Dermis microvascular lymphatic vessel endothelial cell (primary cell): ENCODE measurements around the gene AMZ1. TPM values are rescaled to one million over a fixed set of nuclear protein-coding genes. Genes with fewer than 3 reads are reported as not detected.
A peak's percentile ranks its signal among the peaks of the same experiment; 100 is the strongest.
"Not testable (repeated sequence)": the region's sequence is repeated elsewhere in the genome, so short reads cannot be mapped to it uniquely, and the experiment has no call there.

Source experiments
- DNase-seq, 2 donors: peaks; one replicate each; pipeline versions ENCODE4 v3.0.0 to v3.0.0-alpha.2; 2010; ENCODE audit warnings: low read depth in 2 of 2
- total RNA-seq: library from RNA; depleted of rRNA; stranded (reverse); fragments of >200 nt; gene quantifications from 2 replicates; pipeline ENCODE4 v1.2.1, GENCODE V29; 2014

Gene AMZ1
- total RNA-seq, 1 donor from 2014 or later: under 0.01 TPM

- DNase-seq: no peak
Measured at GRCh38 chr7:2725178-2726105, 37.4 kb downstream of the AMZ1 start.

- no peak for DNase-seq
Measured at GRCh38 chr7:2726316-2727018, 38.5 kb downstream of the AMZ1 start.

- not testable (repeated sequence) for DNase-seq
Measured at GRCh38 chr7:2727206-2727605, 39.2 kb downstream of the AMZ1 start.

GRCh38 chr7:2728316-2729030 lies 40.5 kb downstream of the AMZ1 start:
- no peak for DNase-seq

- no peak for DNase-seq
Measured at GRCh38 chr7:2729031-2729892, 41.3 kb downstream of the AMZ1 start.

- DNase-seq: no peak
Measured at GRCh38 chr7:2729893-2730716, 42.1 kb downstream of the AMZ1 start.

- no peak for DNase-seq
Measured at GRCh38 chr7:2730846-2731770, 43.1 kb downstream of the AMZ1 start.

- no peak for DNase-seq
Measured at GRCh38 chr7:2732388-2732787, 44.4 kb downstream of the AMZ1 start.

GRCh38 chr7:2732959-2733584 lies 45.1 kb downstream of the AMZ1 start:
- peak; percentile 40 to 89 for DNase-seq

GRCh38 chr7:2734084-2734686 lies 46.2 kb downstream of the AMZ1 start:
- no peak for DNase-seq

GRCh38 chr7:2734751-2735571 lies 47.0 kb downstream of the AMZ1 start:
- DNase-seq: peak in 1 of 2 donors; percentile 73

GRCh38 chr7:2735744-2736143 lies 47.7 kb downstream of the AMZ1 start:
- DNase-seq: no peak

- DNase-seq: no peak
Measured at GRCh38 chr7:2736411-2736914, 48.5 kb downstream of the AMZ1 start.

GRCh38 chr7:2737005-2737743 lies 49.2 kb downstream of the AMZ1 start:
- DNase-seq: not testable (repeated sequence)

- DNase-seq: no peak
Measured at GRCh38 chr7:2737771-2738540, 50.0 kb downstream of the AMZ1 start.
